ENCODE measurements around the gene ATP10B. TPM values are rescaled to one million over a fixed set of nuclear protein-coding genes. Genes with fewer than 3 reads are reported as not detected.

Gene ATP10B
- total RNA-seq, 1 experiment from 2014 or later, result not detected

- DNase-seq (ENCODE audit: low read depth, low spot score), result no peak
Observed at GRCh38 chr5:160799184-160799583, 52.8 kb downstream of the ATP10B start.

DNA sequence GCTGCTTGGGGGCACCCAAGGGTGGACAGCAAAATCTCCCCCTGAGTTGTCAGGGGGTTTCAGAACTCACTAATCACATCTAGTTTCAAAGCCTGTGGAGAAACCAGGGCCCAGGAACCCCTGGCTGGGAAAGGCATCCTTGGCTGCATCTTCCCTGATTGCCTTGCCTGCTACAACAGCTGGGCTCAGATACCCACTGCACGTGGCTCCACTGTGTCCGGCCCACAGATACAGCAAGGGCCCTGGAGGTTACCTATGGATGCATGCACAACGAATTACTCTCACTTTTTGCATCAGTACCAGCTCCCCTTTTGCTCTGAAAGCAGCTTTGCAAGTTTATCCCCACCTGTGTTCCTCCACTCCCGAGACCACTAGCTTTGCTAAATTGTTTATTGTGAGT is 55.0 kb downstream of the ATP10B start:
- H3K9me3 ChIP-seq (ENCODE audit: control insufficient read depth, insufficient read depth, low read depth, low read length), result no peaks in the 10 kb centered on the region
- intact Hi-C loops (cut with micrococcal nuclease; ENCODE audit: unreplicated experiment), result no loop called here
- in situ Hi-C loops (cut with HindIII; ENCODE audit: low pct_unique_long_range_greater_than_20kb, low sequenced_read_pairs), result no loop called here
- H3K4me1 ChIP-seq (ENCODE audit: control insufficient read depth, insufficient read depth, low read length), result no peaks in the 10 kb centered on the region
- H3K27me3 ChIP-seq (ENCODE audit: control insufficient read depth, insufficient read depth, low read length), result no peaks in the 10 kb centered on the region
- DNase-seq (ENCODE audit: low read depth, low spot score) (no peak), ATAC-seq (no peak)
- no TSS peak for BruUV-seq (replicated peaks)
- TF ChIP-seq SIN3A (IDR thresholded peaks at IDR 0.05; ENCODE audit: borderline replicate concordance, insufficient read depth, low read depth, low read length) (no peak), CTCF (IDR thresholded peaks at IDR 0.05) (no peak), POLR2AphosphoS5 (IDR thresholded peaks at IDR 0.05; ENCODE audit: low read depth, low read length) (no peak), TCF7L2 (IDR thresholded peaks at IDR 0.05; ENCODE audit: low read depth, low read length) (no peak)
- TF ChIP-seq, protein P1, sequence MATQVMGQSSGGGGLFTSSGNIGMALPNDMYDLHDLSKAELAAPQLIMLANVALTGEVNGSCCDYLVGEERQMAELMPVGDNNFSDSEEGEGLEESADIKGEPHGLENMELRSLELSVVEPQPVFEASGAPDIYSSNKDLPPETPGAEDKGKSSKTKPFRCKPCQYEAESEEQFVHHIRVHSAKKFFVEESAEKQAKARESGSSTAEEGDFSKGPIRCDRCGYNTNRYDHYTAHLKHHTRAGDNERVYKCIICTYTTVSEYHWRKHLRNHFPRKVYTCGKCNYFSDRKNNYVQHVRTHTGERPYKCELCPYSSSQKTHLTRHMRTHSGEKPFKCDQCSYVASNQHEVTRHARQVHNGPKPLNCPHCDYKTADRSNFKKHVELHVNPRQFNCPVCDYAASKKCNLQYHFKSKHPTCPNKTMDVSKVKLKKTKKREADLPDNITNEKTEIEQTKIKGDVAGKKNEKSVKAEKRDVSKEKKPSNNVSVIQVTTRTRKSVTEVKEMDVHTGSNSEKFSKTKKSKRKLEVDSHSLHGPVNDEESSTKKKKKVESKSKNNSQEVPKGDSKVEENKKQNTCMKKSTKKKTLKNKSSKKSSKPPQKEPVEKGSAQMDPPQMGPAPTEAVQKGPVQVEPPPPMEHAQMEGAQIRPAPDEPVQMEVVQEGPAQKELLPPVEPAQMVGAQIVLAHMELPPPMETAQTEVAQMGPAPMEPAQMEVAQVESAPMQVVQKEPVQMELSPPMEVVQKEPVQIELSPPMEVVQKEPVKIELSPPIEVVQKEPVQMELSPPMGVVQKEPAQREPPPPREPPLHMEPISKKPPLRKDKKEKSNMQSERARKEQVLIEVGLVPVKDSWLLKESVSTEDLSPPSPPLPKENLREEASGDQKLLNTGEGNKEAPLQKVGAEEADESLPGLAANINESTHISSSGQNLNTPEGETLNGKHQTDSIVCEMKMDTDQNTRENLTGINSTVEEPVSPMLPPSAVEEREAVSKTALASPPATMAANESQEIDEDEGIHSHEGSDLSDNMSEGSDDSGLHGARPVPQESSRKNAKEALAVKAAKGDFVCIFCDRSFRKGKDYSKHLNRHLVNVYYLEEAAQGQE (IDR thresholded peaks at IDR 0.05; ENCODE audit: insufficient read depth in 1 of 2, low read depth in 2 of 2, low read length in 1 of 2), result no peak
- ChIA-PET POLR2A (no interaction called here), CTCF (no interaction called here)
- no peak overlapping the region for H3K4me3 ChIP-seq (ENCODE audit: low read depth in 2 of 2, low read length in 2 of 2)
- H3K36me3 ChIP-seq (ENCODE audit: control insufficient read depth, insufficient read depth, low read length), result no peaks in the 10 kb centered on the region
- H3K27ac ChIP-seq (ENCODE audit: low read length), result no peak overlapping the region

More at GRCh38 chr5:160799184-160799583, 52.8 kb downstream of the ATP10B start:
- no peaks in the 10 kb centered on the region for H3K9me3 ChIP-seq (ENCODE audit: control insufficient read depth, insufficient read depth, low read depth, low read length)
- no peak for TF ChIP-seq CTCF (IDR thresholded peaks at IDR 0.05)
- no peak for TF ChIP-seq POLR2AphosphoS5 (IDR thresholded peaks at IDR 0.05; ENCODE audit: low read depth, low read length)
- TF ChIP-seq, protein P1 (IDR thresholded peaks at IDR 0.05; ENCODE audit: insufficient read depth in 1 of 2, low read depth in 2 of 2, low read length in 1 of 2), result no peak
- TF ChIP-seq SIN3A (IDR thresholded peaks at IDR 0.05; ENCODE audit: borderline replicate concordance, insufficient read depth, low read depth, low read length), result no peak
- no peak for TF ChIP-seq TCF7L2 (IDR thresholded peaks at IDR 0.05; ENCODE audit: low read depth, low read length)
- no peaks in the 10 kb centered on the region for H3K36me3 ChIP-seq (ENCODE audit: control insufficient read depth, insufficient read depth, low read length)
- no peaks in the 10 kb centered on the region for H3K4me1 ChIP-seq (ENCODE audit: control insufficient read depth, insufficient read depth, low read length)
- H3K4me3 ChIP-seq (ENCODE audit: low read depth in 2 of 2, low read length in 2 of 2), result no peak overlapping the region
- ChIA-PET CTCF (no interaction called here), POLR2A (no interaction called here)
- no peak overlapping the region for H3K27ac ChIP-seq (ENCODE audit: low read length)
- intact Hi-C loops (cut with micrococcal nuclease; ENCODE audit: unreplicated experiment) (no loop called here), in situ Hi-C loops (cut with HindIII; ENCODE audit: low pct_unique_long_range_greater_than_20kb, low sequenced_read_pairs) (no loop called here)
- no TSS peak for BruUV-seq (replicated peaks)
- H3K27me3 ChIP-seq (ENCODE audit: control insufficient read depth, insufficient read depth, low read length), result no peaks in the 10 kb centered on the region
- ATAC-seq, result no peak
